ENCODE results near the gene LIN7A. TPM values are rescaled to one million over a fixed set of nuclear protein-coding genes. Genes with fewer than 3 reads are reported as not detected.

The LIN7A gene
- total RNA-seq, 1 experiment from 2014 or later: 10.0 TPM

- intact Hi-C loops (cut with micrococcal nuclease; ENCODE audit: unreplicated experiment): no loop called here
- no peaks in the 10 kb centered on the region for H3K9me3 ChIP-seq (ENCODE audit: low read depth, low read length, poor library complexity, severe bottlenecking)
- ChIA-PET CTCF (no interaction called here), POLR2A (ENCODE audit: low non-redundant PET) (no interaction called here)
- no peak for TF ChIP-seq EZH2 (IDR thresholded peaks at IDR 0.05; ENCODE audit: borderline replicate concordance, low read depth, low read length, poor library complexity, severe bottlenecking)
- BruUV-seq (replicated peaks): no TSS peak
- H3K27me3 ChIP-seq (replicated peaks; ENCODE audit: insufficient read depth, low read depth, low read length, poor library complexity): no peaks in the 10 kb centered on the region
- no peaks in the 10 kb centered on the region for H3K36me3 ChIP-seq (ENCODE audit: insufficient read depth, low read length, poor library complexity, severe bottlenecking)
- no peak overlapping the region for H3K4me3 ChIP-seq (ENCODE audit: low read depth, low read length, poor library complexity, severe bottlenecking)
- no peak overlapping the region for H3K27ac ChIP-seq (ENCODE audit: low read depth, low read length, poor library complexity, severe bottlenecking)
- peaks cover 5% of the 10 kb centered on the region for H3K4me1 ChIP-seq (ENCODE audit: insufficient read depth, low read length, poor library complexity, severe bottlenecking)
- no peak for DNase-seq (ENCODE audit: low spot score)
Observed at GRCh38 chr12:80895240-80895639, 42.5 kb downstream of the LIN7A start.

- CTCF ChIA-PET: no interaction called here
- intact Hi-C loops (cut with micrococcal nuclease; ENCODE audit: unreplicated experiment): no loop called here
- TF ChIP-seq EZH2 (IDR thresholded peaks at IDR 0.05; ENCODE audit: borderline replicate concordance, low read depth, low read length, poor library complexity, severe bottlenecking) (no peak), CTCF (conservative IDR thresholded peaks at IDR 0.05; ENCODE audit: low read depth, low read length) (no peak)
Observed at GRCh38 chr12:80894179-80894578, 43.6 kb downstream of the LIN7A start.

DNA sequence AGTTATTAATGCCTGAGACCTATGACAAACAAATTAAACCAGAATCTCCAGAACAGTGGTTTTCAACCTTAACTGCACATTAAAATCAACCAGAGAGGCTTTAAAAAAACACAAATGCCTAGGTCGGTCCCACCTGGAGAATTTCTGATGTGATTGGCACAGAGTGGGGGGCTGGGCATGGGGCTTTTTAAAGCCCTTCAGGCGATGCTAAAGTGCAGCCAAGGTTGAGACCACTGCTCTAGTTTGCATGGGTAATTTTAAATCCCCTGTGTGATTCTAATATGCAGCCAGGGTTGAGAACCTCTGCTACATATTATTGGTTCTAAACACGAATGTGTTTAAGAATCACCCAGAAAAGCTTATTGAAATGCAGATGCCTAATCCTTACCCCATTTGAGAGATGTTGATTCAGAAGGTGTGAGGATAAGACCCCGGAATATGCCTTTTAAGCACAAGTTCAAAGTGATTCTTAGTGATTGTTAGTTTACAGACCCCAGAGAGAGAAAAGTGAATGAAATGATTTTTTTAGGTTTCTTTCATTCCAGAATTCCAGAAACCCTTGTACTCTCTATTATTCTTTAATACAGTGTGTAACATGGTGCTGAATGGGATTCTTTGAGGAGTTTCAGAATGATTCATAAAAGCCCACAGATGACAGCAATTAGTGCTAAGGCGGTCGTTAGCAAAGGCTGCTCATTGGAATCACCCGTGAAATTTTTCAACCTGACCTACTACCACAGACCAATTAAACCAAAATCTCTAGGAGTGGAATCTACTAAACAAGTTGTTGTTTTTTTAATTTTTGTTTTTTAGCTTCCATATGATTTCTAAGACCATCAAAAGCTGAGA is 44.9 kb downstream of the LIN7A start:
- DNase-seq (ENCODE audit: low spot score): peak; percentile 28
- intact Hi-C loops (cut with micrococcal nuclease; ENCODE audit: unreplicated experiment): no loop called here
- no peaks in the 10 kb centered on the region for H3K9me3 ChIP-seq (ENCODE audit: low read depth, low read length, poor library complexity, severe bottlenecking)
- no peaks in the 10 kb centered on the region for H3K36me3 ChIP-seq (ENCODE audit: insufficient read depth, low read length, poor library complexity, severe bottlenecking)
- no peaks in the 10 kb centered on the region for H3K27me3 ChIP-seq (replicated peaks; ENCODE audit: insufficient read depth, low read depth, low read length, poor library complexity)
- peaks cover 5% of the 10 kb centered on the region for H3K4me1 ChIP-seq (ENCODE audit: insufficient read depth, low read length, poor library complexity, severe bottlenecking)
- no peak overlapping the region for H3K27ac ChIP-seq (ENCODE audit: low read depth, low read length, poor library complexity, severe bottlenecking)
- no TSS peak for BruUV-seq (replicated peaks)
- TF ChIP-seq CTCF (conservative IDR thresholded peaks at IDR 0.05; ENCODE audit: low read depth, low read length): no peak
- TF ChIP-seq EZH2 (IDR thresholded peaks at IDR 0.05; ENCODE audit: borderline replicate concordance, low read depth, low read length, poor library complexity, severe bottlenecking): no peak
- CTCF ChIA-PET: no interaction called here
- POLR2A ChIA-PET (ENCODE audit: low non-redundant PET): no interaction called here
- no peak overlapping the region for H3K4me3 ChIP-seq (ENCODE audit: low read depth, low read length, poor library complexity, severe bottlenecking)

More at GRCh38 chr12:80894179-80894578, 43.6 kb downstream of the LIN7A start:
- H3K27ac ChIP-seq (ENCODE audit: low read depth, low read length, poor library complexity, severe bottlenecking): no peak overlapping the region
- POLR2A ChIA-PET (ENCODE audit: low non-redundant PET): no interaction called here
- no peak for DNase-seq (ENCODE audit: low spot score)
- H3K27me3 ChIP-seq (replicated peaks; ENCODE audit: insufficient read depth, low read depth, low read length, poor library complexity): no peaks in the 10 kb centered on the region
- H3K9me3 ChIP-seq (ENCODE audit: low read depth, low read length, poor library complexity, severe bottlenecking): no peaks in the 10 kb centered on the region
- peaks cover 5% of the 10 kb centered on the region for H3K4me1 ChIP-seq (ENCODE audit: insufficient read depth, low read length, poor library complexity, severe bottlenecking)
- no peaks in the 10 kb centered on the region for H3K36me3 ChIP-seq (ENCODE audit: insufficient read depth, low read length, poor library complexity, severe bottlenecking)
- no peak overlapping the region for H3K4me3 ChIP-seq (ENCODE audit: low read depth, low read length, poor library complexity, severe bottlenecking)
- BruUV-seq (replicated peaks): no TSS peak

GRCh38 chr12:80884651-80885050 is 53.1 kb downstream of the LIN7A start:
- POLR2A ChIA-PET (ENCODE audit: low non-redundant PET): no interaction called here

More at GRCh38 chr12:80884651-80885050, 53.1 kb downstream of the LIN7A start:
- no peaks in the 10 kb centered on the region for H3K4me1 ChIP-seq (ENCODE audit: insufficient read depth, low read length, poor library complexity, severe bottlenecking)
- no peak overlapping the region for H3K4me3 ChIP-seq (ENCODE audit: low read depth, low read length, poor library complexity, severe bottlenecking)
- no TSS peak for BruUV-seq (replicated peaks)
- no peak overlapping the region for H3K27ac ChIP-seq (ENCODE audit: low read depth, low read length, poor library complexity, severe bottlenecking)
- no peak for DNase-seq (ENCODE audit: low spot score)
- no peaks in the 10 kb centered on the region for H3K36me3 ChIP-seq (ENCODE audit: insufficient read depth, low read length, poor library complexity, severe bottlenecking)
- no peaks in the 10 kb centered on the region for H3K27me3 ChIP-seq (replicated peaks; ENCODE audit: insufficient read depth, low read depth, low read length, poor library complexity)
- CTCF ChIA-PET: no interaction called here
- TF ChIP-seq CTCF (conservative IDR thresholded peaks at IDR 0.05; ENCODE audit: low read depth, low read length) (no peak), EZH2 (IDR thresholded peaks at IDR 0.05; ENCODE audit: borderline replicate concordance, low read depth, low read length, poor library complexity, severe bottlenecking) (no peak)
- H3K9me3 ChIP-seq (ENCODE audit: low read depth, low read length, poor library complexity, severe bottlenecking): no peaks in the 10 kb centered on the region
- intact Hi-C loops (cut with micrococcal nuclease; ENCODE audit: unreplicated experiment): no loop called here
